ENCODE measurements around the gene ALDH1A2.

The ALDH1A2 gene

GRCh38 chr15:58064980-58065444 is 499 bp downstream of the ALDH1A2 start:
- DNase-seq (ENCODE audit: insufficient read length) (no peak), FAIRE-seq (no peak)
- TF ChIP-seq TAF1 (IDR thresholded peaks at IDR 0.05; ENCODE audit: borderline replicate concordance, low read depth, low read length) (no peak), POLR2AphosphoS5 (IDR thresholded peaks at IDR 0.05; ENCODE audit: low read depth, low read length) (no peak), POLR2A (IDR thresholded peaks at IDR 0.05; ENCODE audit: low read depth, low read length) (no peak)

- FAIRE-seq: no peak
- TF ChIP-seq POLR2AphosphoS5 (IDR thresholded peaks at IDR 0.05; ENCODE audit: low read depth, low read length) (no peak), POLR2A (IDR thresholded peaks at IDR 0.05; ENCODE audit: low read depth, low read length) (no peak), TAF1 (IDR thresholded peaks at IDR 0.05; ENCODE audit: borderline replicate concordance, low read depth, low read length) (no peak)
These were observed 1.2 kb downstream of the ALDH1A2 start for GRCh38 chr15:58064082-58064979.

GRCh38 chr15:58063614-58064013 is 1.9 kb downstream of the ALDH1A2 start:
- FAIRE-seq: no peak
- no peak for DNase-seq (ENCODE audit: insufficient read length)
- TF ChIP-seq POLR2AphosphoS5 (IDR thresholded peaks at IDR 0.05; ENCODE audit: low read depth, low read length) (no peak), TAF1 (IDR thresholded peaks at IDR 0.05; ENCODE audit: borderline replicate concordance, low read depth, low read length) (no peak), POLR2A (IDR thresholded peaks at IDR 0.05; ENCODE audit: low read depth, low read length) (no peak)

More at GRCh38 chr15:58064082-58064979, 1.2 kb downstream of the ALDH1A2 start:
- no peak for DNase-seq (ENCODE audit: insufficient read length)

- FAIRE-seq (no peak), DNase-seq (ENCODE audit: insufficient read length) (no peak)
- TF ChIP-seq POLR2AphosphoS5 (IDR thresholded peaks at IDR 0.05; ENCODE audit: low read depth, low read length) (no peak), POLR2A (IDR thresholded peaks at IDR 0.05; ENCODE audit: low read depth, low read length) (no peak), TAF1 (IDR thresholded peaks at IDR 0.05; ENCODE audit: borderline replicate concordance, low read depth, low read length) (no peak)
These were observed 2.5 kb downstream of the ALDH1A2 start for GRCh38 chr15:58062983-58063382.

GRCh38 chr15:58062175-58062574 is 3.3 kb downstream of the ALDH1A2 start:
- DNase-seq (ENCODE audit: insufficient read length) (no peak), FAIRE-seq (no peak)
- no peak for TF ChIP-seq POLR2AphosphoS5 (IDR thresholded peaks at IDR 0.05; ENCODE audit: low read depth, low read length)
- no peak for TF ChIP-seq POLR2A (IDR thresholded peaks at IDR 0.05; ENCODE audit: low read depth, low read length)
- no peak for TF ChIP-seq TAF1 (IDR thresholded peaks at IDR 0.05; ENCODE audit: borderline replicate concordance, low read depth, low read length)

GRCh38 chr15:58060575-58060974 is 4.9 kb downstream of the ALDH1A2 start:
- DNase-seq (ENCODE audit: insufficient read length) (no peak), FAIRE-seq (no peak)
- TF ChIP-seq POLR2AphosphoS5 (IDR thresholded peaks at IDR 0.05; ENCODE audit: low read depth, low read length): no peak

GRCh38 chr15:58058729-58059128 is 6.8 kb downstream of the ALDH1A2 start:
- DNase-seq (ENCODE audit: insufficient read length) (no peak), FAIRE-seq (no peak)
- no peak for TF ChIP-seq POLR2A (IDR thresholded peaks at IDR 0.05; ENCODE audit: low read depth, low read length)
- TF ChIP-seq POLR2AphosphoS5 (IDR thresholded peaks at IDR 0.05; ENCODE audit: low read depth, low read length): no peak
- no peak for TF ChIP-seq TAF1 (IDR thresholded peaks at IDR 0.05; ENCODE audit: borderline replicate concordance, low read depth, low read length)

GRCh38 chr15:58058073-58058472 is 7.4 kb downstream of the ALDH1A2 start:
- DNase-seq (ENCODE audit: insufficient read length) (no peak), FAIRE-seq (no peak)
- TF ChIP-seq POLR2A (IDR thresholded peaks at IDR 0.05; ENCODE audit: low read depth, low read length) (no peak), POLR2AphosphoS5 (IDR thresholded peaks at IDR 0.05; ENCODE audit: low read depth, low read length) (no peak), TAF1 (IDR thresholded peaks at IDR 0.05; ENCODE audit: borderline replicate concordance, low read depth, low read length) (no peak)

GRCh38 chr15:58057559-58057958 is 8.0 kb downstream of the ALDH1A2 start:
- DNase-seq (ENCODE audit: insufficient read length): no peak
- TF ChIP-seq POLR2AphosphoS5 (IDR thresholded peaks at IDR 0.05; ENCODE audit: low read depth, low read length): no peak
- no peak for TF ChIP-seq TAF1 (IDR thresholded peaks at IDR 0.05; ENCODE audit: borderline replicate concordance, low read depth, low read length)
- no peak for TF ChIP-seq POLR2A (IDR thresholded peaks at IDR 0.05; ENCODE audit: low read depth, low read length)
- no peak for FAIRE-seq

- no peak for TF ChIP-seq POLR2A (IDR thresholded peaks at IDR 0.05; ENCODE audit: low read depth, low read length)
- no peak for TF ChIP-seq TAF1 (IDR thresholded peaks at IDR 0.05; ENCODE audit: borderline replicate concordance, low read depth, low read length)
- no peak for TF ChIP-seq POLR2AphosphoS5 (IDR thresholded peaks at IDR 0.05; ENCODE audit: low read depth, low read length)
- DNase-seq (ENCODE audit: insufficient read length) (no peak), FAIRE-seq (no peak)
These were observed 9.5 kb downstream of the ALDH1A2 start for GRCh38 chr15:58056015-58056414.

- TF ChIP-seq TAF1 (IDR thresholded peaks at IDR 0.05; ENCODE audit: borderline replicate concordance, low read depth, low read length) (no peak), POLR2AphosphoS5 (IDR thresholded peaks at IDR 0.05; ENCODE audit: low read depth, low read length) (no peak), POLR2A (IDR thresholded peaks at IDR 0.05; ENCODE audit: low read depth, low read length) (no peak)
- FAIRE-seq: no peak
These were observed 12.0 kb downstream of the ALDH1A2 start for GRCh38 chr15:58053315-58054153.

More at GRCh38 chr15:58053315-58054153, 12.0 kb downstream of the ALDH1A2 start:
- no peak for DNase-seq (ENCODE audit: insufficient read length)

Measured in GM12892 (cell line).